Fibroblast of villous mesenchyme (primary cell): ENCODE results near the gene ADGRB2. TPM values are rescaled to one million over a fixed set of nuclear protein-coding genes. Genes with fewer than 3 reads are reported as not detected.

Experiments
- DNase-seq: peaks from one replicate; pipeline ENCODE4 v3.0.0-alpha.2; 2010; ENCODE audit warnings: low read depth
- H3K4me3 ChIP-seq: 2 replicates; pipeline ENCODE4 v1.5.1; 2011; ENCODE audit warnings: low read depth, mild to moderate bottlenecking, low read length
- CTCF ChIP-seq: IDR thresholded peaks from 2 replicates; pipeline ENCODE4 v1.5.1; 2012; ENCODE audit warnings: low read depth, mild to moderate bottlenecking, low read length; ENCODE audit not compliant: insufficient read depth
- total RNA-seq: library from RNA; depleted of rRNA; stranded (reverse); fragments of >200 nt; gene quantifications from 2 replicates; pipeline ENCODE4 v1.2.3, GENCODE V29; 2012

ADGRB2 gene
- total RNA-seq, 1 donor: 14.2 TPM

- DNase-seq: no peak
- H3K4me3 ChIP-seq: no peak overlapping the region
- no peak for TF ChIP-seq CTCF
These were observed 35.9 kb upstream of the ADGRB2 start for GRCh38 chr1:31799895-31800673.

DNA sequence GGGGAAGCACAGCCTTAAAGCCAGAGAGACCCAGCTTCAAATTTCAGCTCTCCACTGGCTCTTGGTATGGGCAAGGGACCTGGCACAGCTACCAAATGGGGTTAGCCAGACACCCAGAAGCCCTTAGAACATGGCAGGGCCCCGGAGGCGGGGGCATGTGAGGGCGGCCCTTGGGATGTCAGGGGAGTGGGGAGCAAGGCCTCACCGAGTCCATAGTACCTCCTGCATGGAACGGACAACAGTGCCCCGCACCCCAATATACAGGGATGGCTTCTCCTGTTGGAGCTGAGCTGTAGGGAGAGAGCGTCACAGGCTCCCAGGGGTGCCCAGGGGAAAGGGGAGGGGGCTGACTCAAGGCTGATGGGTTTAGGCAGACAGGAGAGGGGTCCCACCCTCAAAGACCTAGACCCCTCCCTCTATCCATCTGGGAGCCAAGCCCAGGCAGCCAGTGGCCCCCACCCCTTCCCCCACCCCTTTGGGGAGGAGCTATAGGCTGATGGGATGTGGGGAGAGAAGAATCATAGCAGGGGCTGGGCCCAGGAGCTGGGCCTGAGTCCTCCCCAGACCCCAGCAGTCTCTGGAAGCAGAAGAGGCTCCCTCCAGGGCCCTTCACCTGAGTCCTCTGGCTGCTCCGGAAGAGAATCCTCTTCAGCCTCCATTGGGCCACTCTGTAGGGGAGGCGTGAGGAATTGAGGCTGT lies 35.2 kb upstream of the ADGRB2 start:
- H3K4me3 ChIP-seq: no peak overlapping the region
- no peak for TF ChIP-seq CTCF
- no peak for DNase-seq

DNA sequence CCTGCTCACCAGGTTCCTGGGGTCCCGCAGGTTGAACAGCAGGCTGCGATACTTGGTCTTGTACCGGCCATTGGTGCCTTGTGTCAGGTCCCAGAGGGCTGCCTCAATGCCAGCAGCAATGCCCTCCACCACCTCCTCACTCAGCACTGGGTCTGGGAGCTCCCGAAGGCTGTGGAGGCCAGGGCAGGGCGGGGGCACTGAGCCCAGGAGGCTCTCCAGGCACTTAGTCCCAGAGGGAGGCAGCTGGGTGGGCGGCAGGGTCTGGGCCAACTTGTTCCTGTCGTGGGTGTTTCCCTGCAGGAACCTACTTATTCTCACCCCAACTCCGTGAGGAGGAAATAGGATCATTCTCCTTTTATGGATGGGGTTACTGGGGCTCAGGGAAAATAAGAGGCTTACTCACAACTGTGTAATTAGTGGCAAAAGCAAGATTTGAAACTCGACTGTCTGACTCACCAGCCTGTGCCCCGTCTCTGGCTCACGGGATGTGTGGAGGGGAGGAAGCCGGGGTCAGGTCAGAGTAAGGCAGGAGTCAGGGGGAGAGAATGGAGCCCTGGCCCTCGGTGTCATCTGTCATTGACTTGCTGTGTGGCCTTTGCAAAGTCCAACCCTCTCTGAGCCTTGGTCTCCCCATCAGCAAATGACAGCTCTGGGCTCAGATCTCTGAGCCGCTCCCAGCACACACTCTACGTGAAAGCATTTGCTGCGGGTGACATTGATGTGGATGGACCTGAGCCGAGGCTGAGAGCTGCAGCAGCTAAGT lies 34.5 kb upstream of the ADGRB2 start:
- H3K4me3 ChIP-seq: peak overlapping the region; percentile 54
- no peak for TF ChIP-seq CTCF
- peak; percentile 91 for DNase-seq

DNA sequence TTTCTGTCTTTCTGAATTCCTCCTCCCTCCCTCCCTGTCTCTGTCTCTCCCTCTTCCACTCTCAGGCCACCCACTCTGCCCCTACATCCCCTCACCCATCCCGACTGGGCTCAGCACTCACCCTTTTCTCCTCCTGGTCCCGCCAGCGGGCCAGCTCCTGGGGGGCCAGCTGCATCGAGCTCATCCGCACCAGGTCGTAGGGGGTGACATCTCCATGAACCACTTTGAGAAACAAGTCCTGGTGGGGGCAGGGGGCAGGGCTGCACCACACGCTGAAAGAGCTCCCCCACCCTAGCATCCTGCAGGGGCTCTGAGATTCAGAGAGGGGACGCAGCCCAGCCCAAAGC lies 33.9 kb upstream of the ADGRB2 start:
- H3K4me3 ChIP-seq: peak overlapping the region; percentile 54
- no peak for DNase-seq
- no peak for TF ChIP-seq CTCF

DNA sequence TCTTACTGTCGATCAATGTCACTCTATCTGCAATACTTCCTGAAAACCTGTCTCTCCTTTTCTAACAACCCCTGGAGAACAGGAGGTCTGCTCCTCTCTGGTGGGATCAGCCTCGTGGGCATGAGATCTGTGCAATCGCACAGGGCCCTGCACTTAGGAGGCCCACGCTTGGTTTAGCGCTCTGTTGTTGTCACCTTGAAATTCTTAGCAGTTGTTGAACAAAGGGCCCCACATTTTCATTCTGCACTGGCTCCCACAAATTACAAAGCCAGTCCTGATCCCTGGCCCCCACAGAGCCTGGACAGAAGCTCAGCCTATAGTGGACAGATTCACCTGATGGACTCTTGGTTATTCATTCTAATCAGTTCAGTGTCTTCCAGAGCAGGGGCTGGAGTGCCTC lies 33.1 kb upstream of the ADGRB2 start:
- DNase-seq: no peak
- peak overlapping the region; percentile 54 for H3K4me3 ChIP-seq
- TF ChIP-seq CTCF: no peak

DNA sequence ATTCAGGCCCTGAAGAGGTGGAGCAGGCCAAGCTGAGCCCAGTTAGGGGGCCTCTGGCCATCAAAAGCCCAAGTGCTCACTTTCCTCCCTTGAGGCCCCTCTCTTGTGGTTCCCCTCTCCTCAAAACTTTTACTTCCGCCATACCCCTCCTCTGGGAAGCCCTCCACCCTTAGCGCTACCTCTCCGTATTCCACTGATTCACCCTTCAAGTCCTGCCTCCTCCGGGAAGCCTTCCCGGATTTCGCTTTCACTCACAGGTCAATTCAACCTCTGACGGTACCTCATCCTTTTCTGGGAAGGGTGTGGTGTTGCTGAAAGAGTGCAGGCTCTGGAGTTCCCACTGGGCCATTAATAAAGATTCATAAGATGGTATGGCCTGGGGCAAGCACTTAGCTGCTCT lies 32.6 kb upstream of the ADGRB2 start:
- no peak overlapping the region for H3K4me3 ChIP-seq
- TF ChIP-seq CTCF: no peak
- no peak for DNase-seq
